Activated CD4-positive, CD25-positive, alpha-beta regulatory T cell treated with anti-CD3 and anti-CD28 coated beads, Interleukin-2, amount 50 U/mL, for 24 hours (primary cell): ENCODE measurements around the gene GRIA3.
"Not testable (repeated sequence)": the region's sequence is repeated elsewhere in the genome, so short reads cannot be mapped to it uniquely, and the experiment has no call there.

Source experiments
- ATAC-seq, 2 donors: fragments of 150-1000 bp; cut with Tn5 transposase; one replicate each; pipeline ENCODE4 v1.10.0; 2021; ENCODE audit warnings: mild to moderate bottlenecking in 1 of 2, moderate library complexity in 1 of 2

GRIA3 gene

DNA sequence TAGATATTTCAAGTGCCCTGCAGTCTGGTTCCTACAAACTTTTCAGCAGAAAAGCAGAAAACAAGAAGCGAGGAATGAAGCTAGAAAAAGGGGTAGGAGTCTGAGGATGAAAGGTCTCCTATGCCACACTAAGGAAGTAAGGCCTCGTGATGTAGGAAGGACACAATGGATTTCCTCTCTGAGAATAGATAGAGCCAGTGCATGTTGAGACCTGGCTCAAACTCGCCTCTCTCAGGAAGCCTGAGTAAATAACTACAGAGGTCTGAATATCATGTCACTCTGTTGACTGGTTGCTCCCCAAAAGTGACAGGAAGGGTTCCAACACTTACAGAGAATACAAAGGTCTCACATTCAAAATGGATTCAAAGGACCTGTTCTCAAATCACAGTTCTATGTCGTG, 93.3 kb downstream of the GRIA3 start:
- no peak for ATAC-seq

DNA sequence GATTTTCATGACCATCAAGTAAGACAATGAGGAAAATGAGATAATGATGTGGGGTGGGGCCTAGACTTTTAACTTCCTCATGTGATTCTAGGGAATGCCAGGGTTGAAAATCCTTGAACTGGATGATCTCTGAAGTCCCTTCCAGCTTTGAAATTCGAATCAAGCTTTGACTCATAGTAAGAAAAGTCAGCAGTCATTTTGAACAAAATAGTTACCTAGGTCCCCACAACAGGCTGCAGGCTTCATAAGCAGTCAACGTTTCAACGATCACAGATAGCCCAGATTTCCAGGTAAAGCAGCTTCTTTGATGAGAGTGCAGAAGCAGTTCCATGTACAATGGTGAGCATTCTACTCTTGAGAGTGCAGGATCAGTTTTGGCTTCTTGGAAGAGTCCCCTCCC, 93.7 kb downstream of the GRIA3 start:
- no peak for ATAC-seq

DNA sequence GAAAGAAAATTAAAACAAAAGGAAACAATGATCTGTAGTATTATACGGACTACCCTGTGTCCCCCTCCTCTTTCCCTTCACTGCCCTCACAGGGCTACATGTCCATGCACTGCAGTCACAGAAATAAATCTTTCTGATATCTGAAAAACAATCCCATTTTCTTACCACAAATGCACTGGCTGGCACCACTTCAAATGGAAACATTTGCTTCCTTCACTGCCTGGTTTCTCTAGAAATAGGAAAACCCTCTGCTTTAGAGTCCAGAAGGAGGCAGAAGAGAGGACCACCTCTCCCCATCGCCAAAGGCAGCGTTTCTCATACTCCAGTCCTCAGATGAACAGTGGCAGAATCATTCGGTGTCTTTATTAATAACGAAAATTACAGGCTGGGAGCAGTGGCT, 98.2 kb downstream of the GRIA3 start:
- ATAC-seq = no peak

DNA sequence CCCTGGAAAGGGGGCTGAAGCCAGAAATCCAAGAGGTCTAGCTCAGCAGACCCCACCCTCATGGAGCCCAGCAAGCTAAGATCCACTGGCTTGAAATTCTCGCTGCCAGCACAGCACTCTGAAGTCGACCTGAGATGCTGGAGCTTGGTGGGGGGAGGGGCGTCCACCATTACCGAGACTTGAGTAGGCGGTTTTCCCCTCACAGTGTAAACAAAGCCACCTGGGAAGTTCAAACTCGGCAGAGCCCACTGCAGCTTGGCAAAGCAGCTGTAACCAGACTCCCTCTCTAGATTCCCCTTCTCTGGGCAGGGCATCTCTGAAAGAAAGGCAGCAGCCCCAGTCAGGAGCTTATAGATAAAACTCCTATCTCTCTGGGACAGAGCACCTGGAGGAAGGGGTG, 99.3 kb downstream of the GRIA3 start:
- ATAC-seq = not testable (repeated sequence)

DNA sequence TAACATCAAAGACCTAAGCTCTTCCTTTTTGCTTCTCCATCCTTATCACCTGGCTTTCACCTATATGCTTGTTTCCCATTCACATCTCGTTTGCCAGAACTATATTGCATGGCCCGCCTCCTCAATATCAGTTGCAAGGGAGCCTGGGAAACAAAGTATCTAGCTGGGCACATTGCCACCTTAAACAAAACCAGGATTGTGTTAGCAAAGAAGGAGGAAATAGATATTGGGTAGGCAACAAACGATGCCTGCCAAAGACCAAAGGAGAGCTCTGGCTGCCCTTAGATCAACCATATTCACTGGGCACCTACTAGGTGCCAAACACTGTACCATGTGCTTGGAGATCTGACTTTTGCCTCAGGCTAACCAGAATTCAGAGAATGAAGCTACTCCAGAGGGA, 107.5 kb downstream of the GRIA3 start:
- ATAC-seq = no peak

DNA sequence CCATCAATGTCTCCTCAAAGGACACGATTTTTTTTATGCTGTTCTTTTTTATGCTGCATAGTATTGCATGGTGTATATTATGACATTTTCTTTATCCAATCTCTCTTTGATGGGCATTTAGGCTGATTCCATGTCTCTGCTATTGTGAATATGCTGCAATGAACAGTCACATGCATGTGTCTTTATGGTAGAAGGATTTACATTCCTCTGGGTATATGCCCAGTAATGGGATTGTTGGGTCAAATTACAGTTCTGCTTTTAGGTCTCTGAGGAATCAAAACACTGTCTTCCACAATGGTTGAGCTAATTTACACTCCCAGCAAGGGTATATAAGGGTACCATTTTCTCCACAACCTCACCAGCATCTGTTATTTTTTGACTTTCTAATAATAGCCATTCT, 113.9 kb downstream of the GRIA3 start:
- ATAC-seq = no peak

DNA sequence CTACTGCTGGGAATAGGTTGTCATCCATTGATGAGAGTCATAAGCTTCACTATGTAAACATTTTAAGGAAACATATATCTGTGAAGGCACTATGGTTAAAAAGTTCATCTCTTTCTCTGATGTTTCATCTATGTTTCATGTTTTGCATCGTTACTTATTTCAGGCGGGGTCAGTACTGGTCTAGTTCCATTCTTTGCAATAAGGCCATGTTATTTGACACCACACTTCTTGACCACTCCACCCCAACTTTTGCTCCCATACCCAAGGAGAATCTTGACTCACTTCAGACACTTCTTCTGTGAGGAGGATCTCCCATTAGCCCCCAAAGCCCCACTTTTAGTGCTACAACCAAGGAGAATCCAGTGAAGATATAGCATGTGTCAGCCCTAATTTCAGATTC, 119.4 kb downstream of the GRIA3 start:
- ATAC-seq = no peak

DNA sequence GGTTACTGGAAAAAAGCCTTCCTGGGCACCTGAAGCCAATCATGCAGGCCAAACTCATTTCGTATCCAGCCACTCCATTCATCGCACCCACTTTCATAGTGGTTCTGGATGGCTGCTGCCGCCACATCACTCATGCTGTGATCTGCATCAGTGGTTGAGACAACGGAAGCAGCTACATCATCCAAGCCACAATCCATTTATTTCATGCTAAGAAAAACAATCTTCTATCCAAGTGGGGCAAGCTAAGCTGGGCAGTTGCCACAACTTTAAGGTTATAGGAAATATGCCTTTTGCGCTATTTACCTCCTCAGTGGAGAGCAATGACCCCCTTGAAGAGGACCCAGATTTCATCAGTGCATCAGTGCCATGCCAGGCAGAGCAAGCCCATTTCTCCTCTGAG, 124.6 kb downstream of the GRIA3 start:
- no peak for ATAC-seq

DNA sequence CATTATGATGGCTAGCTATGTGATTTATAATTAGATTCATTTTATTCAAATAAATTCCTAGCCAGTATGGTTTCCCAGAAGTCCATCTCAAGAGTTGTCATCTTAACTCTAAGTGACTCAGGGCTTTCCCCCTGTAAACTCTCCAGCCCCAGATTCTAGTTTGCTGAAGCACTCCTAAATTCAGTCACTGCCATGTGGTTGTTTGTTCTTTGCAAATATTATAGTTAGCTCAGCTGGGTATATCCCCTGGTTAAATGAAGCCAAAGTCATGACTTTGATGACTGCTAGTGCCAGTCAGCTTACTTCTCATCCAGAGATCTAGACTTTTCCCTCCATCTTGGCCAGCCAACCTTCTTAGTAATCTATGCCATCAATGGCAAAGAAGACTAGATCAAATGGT, 126.0 kb downstream of the GRIA3 start:
- no peak for ATAC-seq

DNA sequence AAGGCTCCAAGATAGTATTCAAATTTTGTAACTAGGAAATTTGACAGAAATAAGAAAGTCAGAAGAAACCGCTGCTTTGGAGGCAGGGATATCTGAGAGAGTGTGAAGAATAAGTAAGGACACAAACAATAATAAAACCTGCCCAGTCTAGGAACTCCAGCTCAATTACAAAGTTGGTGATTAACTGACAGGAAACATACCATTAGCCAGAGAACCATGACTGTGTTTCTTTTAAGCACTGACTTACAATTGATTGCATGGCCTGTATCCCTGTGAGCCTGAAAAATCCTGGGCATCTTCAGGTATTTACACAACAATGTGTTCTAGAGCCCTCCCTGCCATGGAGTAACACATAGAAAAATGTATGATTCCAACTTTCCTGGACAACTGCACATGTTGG, 127.4 kb downstream of the GRIA3 start:
- ATAC-seq = no peak

DNA sequence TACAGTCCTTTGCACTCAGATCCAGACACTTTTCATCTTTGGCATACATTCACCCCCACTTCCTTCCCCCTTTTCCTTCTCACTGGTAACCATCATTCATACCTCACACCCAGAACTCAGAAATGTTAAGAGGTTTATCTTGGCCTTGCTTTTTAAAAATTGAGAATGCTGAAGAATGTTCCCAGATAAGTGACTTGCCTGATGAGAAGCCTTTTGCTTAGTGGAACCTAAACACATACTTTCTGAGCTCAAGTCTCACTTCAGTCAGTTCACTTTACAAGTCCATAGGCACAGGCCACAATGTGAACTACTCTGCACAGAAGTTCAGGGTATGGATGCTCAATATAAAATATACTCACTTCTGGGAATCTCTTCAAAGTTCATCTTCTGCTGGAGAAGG, 129.4 kb downstream of the GRIA3 start:
- ATAC-seq = no peak

DNA sequence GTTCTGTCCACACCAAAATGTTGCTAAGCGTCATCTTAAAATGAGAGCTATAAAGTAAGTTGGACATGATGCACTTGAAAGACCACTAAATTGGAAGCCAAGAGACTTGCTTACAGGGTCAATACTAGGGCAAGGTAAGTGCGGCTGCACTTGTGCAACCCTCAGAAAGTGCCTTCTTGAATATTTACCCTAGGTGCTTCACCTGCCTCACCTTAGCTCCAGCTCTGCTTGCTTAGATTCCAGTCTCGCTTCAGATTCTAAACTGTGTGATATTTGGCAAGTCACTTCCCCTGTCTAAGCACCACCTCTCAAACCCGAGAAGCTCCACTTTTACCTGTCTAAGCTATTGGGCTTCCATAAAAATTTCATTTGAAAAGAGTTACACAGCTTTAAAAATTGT, 136.5 kb downstream of the GRIA3 start:
- ATAC-seq = no peak

DNA sequence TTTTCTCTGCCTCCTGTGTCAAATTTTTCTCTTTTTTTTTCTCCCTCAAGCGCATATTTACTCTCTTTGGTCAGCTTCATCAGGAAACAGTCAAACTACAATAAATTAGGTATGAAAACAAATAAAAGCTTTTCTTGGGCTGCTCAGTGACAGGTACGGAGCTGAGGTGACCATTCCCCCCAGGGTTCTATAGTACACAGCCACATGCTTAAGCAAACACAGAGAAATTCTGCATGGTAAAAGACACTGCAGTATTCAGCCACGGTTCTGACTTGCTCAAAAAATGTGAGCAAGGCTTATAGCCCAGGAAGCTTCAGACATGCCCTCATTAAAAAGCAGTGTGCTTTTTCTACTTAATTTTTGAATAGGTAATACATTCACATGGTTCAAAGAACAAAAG, 138.5 kb downstream of the GRIA3 start:
- ATAC-seq = no peak

DNA sequence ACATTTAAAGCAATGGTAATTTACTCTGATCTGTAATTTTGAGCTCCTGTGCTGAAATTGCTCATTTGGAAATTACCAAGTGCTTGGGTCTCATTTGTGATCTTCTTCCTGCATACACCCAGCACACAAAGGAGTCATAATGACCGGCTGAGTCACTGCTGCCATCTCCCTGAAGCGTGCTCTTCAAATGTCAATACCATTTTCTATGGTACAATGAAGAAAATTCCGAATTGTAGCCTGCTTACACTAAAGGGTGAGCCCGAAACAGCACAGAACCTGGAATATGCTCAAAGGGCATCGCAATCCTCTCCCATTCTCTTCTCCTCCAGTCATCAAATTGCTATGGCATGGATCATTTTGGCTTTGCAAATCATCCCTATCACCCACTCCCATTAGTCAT, 140.5 kb downstream of the GRIA3 start:
- ATAC-seq = peak in 1 of 2 donors; percentile 51

DNA sequence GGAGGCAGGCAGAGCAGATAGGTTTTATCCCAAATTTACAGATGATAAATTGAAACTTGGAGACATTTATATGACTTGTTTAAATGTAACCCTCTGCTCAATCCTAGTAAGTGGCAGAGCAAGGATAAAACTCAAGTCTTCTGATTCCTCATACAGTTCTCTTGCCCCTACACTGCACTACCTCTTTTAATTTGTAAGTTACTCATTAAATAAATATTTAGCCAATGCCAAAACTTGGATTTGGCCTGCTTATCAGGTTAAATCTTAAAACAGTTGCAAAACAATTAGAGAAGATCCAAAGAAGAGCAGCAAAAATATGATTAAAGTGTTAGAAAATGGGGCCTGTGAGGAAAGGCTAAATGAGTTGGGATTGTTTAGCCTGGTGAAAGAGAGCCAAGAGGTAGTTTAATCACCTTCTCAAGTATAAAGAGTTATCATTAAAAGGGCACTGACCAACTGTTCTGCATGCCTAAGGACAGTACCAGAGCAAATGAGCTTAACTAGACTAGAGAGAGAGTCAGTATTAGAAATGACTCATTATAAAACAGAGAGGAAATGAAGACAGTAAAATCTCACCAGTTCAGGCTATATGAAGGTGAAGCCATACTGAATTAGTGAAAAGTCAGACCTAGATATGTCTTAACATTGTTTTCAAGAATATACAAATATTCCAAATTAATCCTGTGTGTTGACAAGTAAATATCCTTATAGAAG, 146.3 kb downstream of the GRIA3 start:
- no peak for ATAC-seq

DNA sequence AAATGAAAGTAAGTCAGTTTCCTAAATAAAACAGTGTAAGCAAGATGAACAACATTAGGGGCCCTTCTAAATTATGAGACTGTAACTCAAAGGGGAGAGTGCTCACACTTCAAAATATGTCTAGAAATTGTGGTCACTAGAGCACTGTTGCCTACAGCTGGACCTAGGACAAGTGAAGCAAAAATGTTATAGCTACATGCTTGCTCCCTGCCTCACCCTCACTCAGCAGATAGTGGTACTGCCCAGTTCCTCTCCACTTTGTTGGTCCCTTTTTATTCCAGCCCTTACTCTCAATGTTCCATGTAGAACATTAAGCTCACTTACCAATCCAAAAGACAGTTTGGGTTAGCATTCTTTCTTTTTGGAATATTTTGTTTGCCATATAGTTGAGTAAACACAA, 147.3 kb downstream of the GRIA3 start:
- ATAC-seq = no peak

DNA sequence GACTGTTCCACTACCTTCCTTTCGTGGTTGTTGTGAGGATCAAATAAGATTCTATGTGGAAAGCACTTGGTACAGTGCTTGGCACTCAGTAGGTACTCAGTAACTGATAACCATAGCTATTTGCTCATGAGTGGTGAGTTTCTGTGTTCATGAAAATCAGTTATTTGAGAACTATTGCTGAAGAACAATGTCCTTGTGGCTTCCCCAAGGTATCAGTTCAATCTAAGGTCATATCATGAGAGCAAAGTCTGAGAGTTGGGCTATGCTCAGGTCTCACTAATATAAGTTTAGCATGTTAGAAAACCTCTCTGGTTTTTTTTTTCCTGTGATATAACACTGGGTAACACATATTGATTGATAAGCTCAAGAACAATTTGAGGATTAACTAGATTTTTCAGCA, 147.8 kb downstream of the GRIA3 start:
- ATAC-seq = no peak

DNA sequence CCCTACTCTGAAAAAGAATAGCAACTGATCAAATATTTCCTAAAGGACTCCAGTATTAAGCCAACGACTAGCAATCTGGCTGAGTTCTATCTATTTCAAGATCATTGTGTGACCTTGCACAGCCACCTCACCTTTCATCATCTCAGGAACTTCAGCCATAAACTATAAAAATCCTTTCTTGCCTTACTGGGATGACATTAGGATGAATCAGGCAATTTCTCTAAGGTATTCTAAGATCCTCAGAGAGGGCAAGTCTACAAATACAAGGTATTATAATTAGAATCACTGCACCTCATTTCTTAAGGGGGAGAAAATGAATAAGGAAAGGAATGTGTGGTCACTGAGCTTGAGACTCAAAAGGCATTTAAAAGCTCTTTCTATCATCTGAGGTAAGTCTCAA, 152.6 kb downstream of the GRIA3 start:
- ATAC-seq = no peak

DNA sequence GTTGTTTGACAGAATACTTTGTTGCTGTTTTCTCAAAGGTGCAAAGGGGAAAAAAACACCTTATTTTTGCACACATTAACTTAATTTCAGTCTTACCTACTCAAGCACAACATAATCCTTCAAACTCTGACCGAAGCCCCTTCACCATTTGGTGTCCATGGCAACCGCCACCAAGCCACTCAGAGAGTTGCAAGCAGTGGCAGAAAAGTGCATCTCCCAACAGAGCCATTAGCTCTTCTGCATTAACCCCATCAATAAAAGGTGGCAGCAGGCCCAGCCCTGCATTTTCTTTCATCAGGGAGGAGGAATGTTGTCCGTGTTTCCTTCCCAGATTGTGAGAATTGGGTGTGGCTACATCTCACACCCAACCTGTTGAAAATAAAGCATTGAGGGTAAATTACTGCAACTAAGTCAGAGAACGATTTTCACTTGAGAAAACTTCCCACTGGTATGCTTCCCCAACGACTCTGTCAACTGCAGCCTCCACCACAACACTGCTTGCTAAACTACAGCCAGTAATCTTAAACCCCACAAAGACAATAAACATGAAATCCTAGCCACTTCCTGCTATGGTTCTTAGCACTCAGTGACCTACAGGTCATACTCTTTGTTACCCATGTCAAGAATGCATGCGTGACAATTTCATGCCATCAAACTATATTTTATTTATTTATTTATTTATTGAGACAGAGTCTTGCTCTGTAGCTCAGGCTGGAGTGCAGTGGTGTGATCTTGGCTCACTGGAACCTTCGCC, 154.0 kb downstream of the GRIA3 start:
- no peak for ATAC-seq

DNA sequence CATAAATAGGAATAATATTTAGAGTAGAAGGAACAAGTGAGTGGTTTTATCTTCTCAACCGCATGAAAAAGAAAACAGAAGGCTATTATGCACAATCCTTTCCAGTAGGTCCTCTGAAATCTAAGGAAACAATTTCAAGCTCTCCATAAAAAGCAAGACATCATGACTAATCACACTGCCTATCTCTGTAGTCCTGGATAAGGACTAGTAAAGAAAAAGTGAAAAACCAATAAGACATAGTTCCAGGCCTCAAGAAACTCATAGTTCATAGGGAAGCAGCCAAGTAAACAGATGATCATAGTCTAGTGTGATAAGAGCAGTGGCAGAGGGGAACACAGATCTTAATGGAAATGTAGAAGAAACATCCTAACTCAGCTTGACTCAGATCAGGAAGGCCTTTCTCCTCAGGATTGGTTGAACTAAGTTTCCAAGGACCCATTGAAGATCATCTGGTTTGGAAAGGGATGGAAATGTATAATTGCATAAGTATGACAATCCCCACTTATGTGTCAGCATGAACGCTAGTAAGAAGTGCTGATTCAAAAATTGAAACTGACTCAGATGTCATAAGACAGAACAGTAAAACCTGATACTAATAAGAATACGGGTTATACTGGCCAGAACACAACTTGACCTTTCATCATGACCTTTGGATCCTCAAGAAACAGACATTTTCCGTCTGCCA, 155.3 kb downstream of the GRIA3 start:
- ATAC-seq = peak in 1 of 2 donors; percentile 36

DNA sequence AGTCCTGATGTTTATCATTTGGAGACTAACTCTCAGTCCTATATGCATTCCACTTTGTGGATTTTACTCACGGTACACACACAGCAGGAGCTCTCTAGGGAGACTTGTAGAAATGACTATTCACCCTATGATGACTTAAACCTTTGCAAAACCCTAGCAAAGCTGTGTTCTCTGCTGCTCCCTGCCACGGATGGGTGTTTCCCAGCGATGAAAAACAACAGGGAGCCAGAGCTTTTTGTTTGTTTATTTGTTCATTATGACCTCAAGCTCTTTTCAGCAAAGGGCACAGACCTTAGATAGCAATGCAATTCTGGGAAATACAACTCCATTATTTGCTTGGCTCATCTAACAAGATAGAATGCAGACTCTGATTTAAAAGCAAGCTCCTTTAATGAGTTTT, 156.6 kb downstream of the GRIA3 start:
- no peak for ATAC-seq

DNA sequence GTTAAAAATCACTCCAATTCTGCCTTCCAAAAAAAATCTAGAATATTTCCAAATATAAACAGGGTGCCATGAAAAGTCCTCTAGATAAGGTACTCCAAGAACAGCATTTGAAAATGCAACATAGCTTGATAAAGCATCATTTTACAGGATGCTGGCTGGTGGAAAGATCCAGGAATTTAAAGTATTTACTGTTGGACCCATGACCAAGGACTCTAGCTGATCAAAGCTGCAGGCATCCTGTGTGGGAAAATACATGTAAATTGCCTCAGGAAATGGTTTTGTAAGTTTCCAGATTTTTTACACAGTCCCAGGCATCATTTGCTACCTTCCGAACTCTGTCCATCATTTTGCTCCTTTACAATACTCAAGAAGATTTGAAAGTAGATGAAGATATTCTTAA, 164.4 kb downstream of the GRIA3 start:
- no peak for ATAC-seq

DNA sequence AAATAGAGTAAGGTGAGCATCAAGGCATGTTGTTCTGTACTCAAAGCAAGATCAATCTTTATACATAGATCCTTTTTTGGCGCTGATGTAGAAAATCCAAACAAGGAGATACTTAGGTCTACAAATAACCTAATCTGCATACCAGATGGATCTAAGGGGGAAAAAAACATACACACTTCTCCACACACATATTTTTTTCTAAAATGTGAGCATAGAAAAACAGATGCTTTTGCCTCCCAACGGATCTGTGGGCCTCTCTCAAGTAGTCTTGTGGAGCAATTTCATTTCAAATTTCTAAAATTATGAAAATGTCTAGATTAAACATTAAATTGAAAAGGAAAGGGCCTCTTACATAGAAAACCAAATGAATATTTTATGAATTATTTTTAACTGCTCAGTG, 166.1 kb downstream of the GRIA3 start:
- ATAC-seq = no peak

DNA sequence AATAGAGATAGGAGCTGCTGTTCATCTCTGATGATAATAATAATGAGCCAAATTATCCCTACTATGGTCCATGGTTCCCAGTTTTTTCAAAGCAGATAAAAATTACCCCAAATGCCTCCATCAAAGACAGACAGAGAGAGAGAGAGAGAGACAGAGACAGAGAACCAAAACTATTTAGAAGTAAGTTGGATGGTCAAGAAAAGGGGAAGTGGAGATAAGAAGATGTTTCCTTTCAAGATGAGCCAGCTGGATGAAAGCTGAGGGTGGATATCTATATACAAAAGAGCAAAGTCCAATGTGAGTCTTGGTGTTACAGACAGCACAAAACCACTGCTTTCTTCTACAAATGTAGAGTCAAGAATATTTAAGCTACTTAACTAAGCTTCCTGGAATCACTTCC, 173.9 kb downstream of the GRIA3 start:
- no peak for ATAC-seq
